Stimulated activated CD8-positive, alpha-beta memory T cell treated with anti-CD3 and anti-CD28 coated beads, Interleukin-4, amount 100 ng/mL, for 4 hours (primary cell): ENCODE measurements around the gene COX6A2.
"Not testable (repeated sequence)": the region's sequence is repeated elsewhere in the genome, so short reads cannot be mapped to it uniquely, and the experiment has no call there.

Source experiments
- DNase-seq, 2 donors: peaks; one replicate each; pipeline ENCODE4 v3.0.0-alpha.2; 2020; ENCODE audit warnings: low read depth in 2 of 2, low spot score in 1 of 2

COX6A2 gene

DNA sequence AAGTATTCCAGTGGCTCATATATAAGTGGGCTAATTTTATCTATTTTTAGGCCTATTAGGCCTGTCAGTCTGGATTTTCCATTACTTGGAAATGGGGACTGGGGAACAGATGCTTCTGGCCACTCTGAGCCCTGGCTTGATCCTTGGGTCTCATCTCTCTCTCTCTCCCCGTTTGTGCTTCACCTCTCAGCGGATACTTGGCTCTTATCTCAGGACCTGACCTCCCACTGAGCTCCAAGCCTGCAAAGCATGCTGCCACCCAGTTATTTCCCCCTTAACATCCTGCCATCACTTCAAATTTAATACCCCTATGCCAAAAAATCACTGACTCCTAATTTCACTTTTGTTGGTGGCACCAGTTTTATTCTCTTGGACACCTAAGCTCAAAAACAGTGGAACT lies 10.3 kb upstream of the COX6A2 start:
- no peak for DNase-seq

DNA sequence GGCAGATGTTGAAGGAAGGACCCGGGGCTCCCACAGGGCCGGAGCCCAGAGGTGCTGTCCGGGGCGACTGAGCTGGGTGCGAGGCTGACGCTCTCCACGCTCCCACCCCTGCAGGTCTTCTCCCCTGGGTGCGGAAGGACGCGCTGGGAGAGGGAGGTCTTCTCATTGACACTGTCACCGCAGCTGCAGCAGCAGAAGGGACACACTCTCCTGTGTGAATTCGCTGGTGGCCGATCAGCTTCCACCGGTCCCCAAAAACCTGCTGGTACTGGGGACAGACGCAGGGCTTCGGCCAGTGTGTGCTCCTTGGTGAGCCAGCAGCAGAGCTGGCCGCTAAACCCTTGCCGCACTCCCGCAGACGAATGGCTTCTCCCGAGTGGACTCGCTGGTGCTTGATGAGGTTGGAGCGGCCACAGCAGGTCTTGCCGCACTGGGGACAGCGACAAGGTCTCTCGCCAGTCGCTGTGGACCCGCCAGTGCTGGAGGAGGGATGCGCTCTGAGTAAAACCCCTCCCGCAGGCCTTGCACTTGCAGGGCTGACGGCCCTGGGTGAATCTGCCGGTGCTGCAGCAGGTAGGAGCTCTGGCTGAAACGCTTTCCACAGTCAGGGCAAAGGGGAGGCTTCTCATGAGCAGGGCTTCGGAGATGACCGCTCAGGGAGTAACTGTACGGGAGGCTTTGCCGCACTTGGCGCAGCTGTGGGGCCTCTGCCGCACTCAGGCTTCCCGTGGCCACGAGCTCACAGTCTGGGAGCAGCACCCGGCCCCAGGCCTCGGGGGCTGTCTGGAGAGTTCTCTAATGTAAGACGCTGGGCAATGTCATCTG lies 8.3 kb upstream of the COX6A2 start:
- no peak for DNase-seq

DNA sequence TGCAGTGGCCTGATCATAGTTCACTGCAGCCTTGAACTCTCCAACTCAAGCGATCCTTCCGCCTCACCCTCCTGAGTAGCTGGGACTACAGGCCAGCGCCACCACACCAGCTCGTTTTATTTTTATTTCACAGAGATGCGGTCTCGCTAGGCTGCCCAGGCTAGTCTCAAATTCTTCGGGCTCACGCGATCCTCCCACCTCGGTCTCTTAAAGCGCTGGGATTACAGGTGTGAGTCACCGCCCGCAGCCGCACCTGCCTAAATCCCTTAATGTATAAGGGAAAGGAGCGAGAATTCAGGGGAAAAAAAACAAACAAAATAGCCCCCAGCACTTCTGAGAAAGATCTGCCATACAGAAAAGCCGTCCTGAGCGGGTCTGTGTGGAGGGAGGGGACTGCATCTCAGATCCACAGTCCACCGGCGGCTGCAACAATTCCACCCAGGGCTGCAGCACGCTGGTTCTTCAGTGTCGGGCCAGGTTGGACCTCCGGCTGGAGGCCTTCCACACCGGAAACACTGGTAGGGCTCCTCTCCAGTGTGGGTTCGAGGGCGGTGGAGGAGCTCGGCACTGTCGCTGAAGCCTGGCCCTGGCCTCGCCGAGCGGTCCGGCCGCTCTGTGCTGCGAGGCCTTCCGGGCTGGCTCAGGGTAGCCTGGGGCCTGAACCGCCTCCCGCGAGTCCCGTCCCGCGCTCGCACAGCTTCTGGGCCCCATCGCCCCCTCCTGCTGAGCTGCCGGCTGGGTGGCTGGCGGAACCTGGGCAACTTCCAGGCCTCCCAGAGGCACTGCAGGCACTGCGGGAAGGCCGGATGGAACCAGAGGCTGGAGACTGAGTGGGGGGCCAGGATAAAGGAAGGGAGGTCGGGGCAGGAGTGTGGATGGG lies 7.4 kb upstream of the COX6A2 start:
- DNase-seq: no peak

GRCh38 chr16:31430380-31431052 lies 2.4 kb upstream of the COX6A2 start:
- DNase-seq: no peak

DNA sequence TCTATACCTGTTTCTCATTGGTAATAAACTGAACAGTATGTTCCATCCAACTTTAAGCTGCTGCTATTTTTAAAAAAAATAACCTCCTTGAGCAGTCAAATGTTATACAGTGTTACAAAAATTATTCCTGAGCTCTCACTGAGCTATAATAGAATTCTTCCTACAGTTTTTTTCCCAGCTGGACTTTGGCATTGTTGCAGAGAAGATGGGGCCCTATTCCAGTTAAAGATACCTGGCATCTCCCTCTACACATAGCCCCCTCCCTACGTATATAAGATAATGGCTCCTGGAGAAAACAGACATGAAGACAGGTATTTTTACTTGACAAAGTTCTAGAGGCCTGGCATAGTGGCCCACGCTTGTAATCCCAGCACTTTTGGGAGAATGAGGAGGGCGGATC lies 1.6 kb upstream of the COX6A2 start:
- no peak for DNase-seq

GRCh38 chr16:31429314-31429713 lies 1.2 kb upstream of the COX6A2 start:
- DNase-seq: no peak

DNA sequence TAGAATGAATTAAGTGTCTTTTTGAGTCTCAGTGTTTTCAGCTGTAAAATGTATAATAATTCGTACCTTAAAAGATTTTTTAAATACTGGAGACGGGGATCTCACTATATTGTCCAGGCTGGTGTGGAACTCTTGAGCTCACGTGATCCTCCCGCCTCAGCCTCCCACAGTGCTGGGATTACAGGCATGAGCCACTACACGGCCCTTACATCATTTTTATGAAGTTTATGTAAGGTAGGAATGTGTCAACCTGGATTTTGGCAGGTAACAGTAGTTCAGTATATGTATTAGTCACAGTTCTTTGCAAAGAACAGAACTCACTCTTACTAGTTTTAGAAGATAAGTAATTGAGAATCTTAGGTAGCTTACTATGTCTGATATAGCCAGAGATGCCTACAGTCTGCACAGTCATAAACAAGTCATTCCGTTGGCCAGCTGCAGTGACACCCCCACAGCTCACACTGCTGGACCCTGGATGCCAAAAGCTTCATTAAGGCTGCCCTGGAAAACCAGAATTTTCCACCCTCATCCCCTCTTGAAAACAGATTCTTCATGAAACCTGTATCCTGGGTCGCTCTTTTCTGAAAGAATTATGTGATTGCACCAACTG lies 583 bp upstream of the COX6A2 start:
- no peak for DNase-seq

- DNase-seq: peak; percentile 52 to 67
Measured at GRCh38 chr16:31427441-31428278, 500 bp downstream of the COX6A2 start.

DNA sequence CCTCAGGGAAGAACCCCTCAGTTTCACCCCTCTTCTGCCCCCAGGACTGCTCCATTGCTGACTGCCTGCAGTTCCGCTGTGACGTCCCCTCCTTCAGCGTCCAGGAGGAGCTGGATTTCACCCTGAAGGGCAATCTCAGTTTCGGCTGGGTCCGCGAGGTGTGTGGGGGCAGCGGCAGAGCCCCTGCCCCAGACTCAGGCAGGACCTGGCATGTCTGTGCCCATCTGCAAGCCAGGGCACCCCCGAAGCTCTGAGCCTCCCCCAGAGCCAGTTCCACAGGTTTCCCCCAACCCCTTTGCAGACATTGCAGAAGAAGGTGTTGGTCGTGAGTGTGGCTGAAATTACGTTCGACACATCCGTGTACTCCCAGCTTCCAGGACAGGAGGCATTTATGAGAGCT lies 4.4 kb downstream of the COX6A2 start:
- no peak for DNase-seq

GRCh38 chr16:31423241-31423640 lies 4.9 kb downstream of the COX6A2 start:
- no peak for DNase-seq

GRCh38 chr16:31421587-31421986 lies 6.6 kb downstream of the COX6A2 start:
- DNase-seq: peak in 1 of 2 donors; percentile 43

GRCh38 chr16:31420037-31420436 lies 8.1 kb downstream of the COX6A2 start:
- DNase-seq: no peak

- DNase-seq: no peak
Measured at GRCh38 chr16:31417916-31418315, 10.2 kb downstream of the COX6A2 start.

- DNase-seq: not testable (repeated sequence)
Measured at GRCh38 chr16:31417036-31417435, 11.1 kb downstream of the COX6A2 start.

- no peak for DNase-seq
Measured at GRCh38 chr16:31416371-31416770, 11.8 kb downstream of the COX6A2 start.

GRCh38 chr16:31414706-31415105 lies 13.5 kb downstream of the COX6A2 start:
- no peak for DNase-seq

GRCh38 chr16:31413943-31414342 lies 14.2 kb downstream of the COX6A2 start:
- no peak for DNase-seq

GRCh38 chr16:31413381-31413780 lies 14.8 kb downstream of the COX6A2 start:
- DNase-seq: no peak

DNA sequence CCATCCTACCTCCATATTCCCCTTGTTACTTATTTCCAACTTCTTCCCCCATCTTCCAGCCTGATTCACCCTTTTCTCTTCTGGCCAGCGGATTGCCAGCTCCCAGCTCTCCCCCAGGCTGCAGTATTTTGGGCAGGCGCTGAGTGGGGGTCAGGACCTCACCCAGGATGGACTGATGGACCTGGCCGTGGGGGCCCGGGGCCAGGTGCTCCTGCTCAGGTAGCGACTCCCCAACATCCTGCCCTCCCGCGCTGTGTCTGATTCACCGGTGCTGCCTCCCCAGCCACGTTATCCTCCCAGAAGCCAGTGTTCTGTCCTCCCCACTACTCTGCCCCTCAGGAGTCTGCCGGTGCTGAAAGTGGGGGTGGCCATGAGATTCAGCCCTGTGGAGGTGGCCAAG lies 15.4 kb downstream of the COX6A2 start:
- DNase-seq: no peak
